Prostate gland (tissue), 2 donors: ENCODE results near the gene COMMD4.

Experiments used
- POLR2A ChIP-seq: fragments of 450-650 bp; IDR thresholded peaks from one replicate; pipeline ENCODE4 v1.6.1; 2016; ENCODE audit warnings: antibody characterized with exemption, mild to moderate bottlenecking
- POLR2AphosphoS5 ChIP-seq: sonication (generic); formaldehyde crosslinking; IDR thresholded peaks from one replicate; pipeline ENCODE4 v1.6.1; 2017; ENCODE audit warnings: antibody characterized with exemption
- TF ChIP-seq, protein P1 (sequence below), 4 experiments: fragments of 200-600 bp in 2 of 4; fragments of 450-650 bp in 2 of 4; sonication (generic) in 2 of 4; IDR thresholded peaks; 1 replicate in 3 of 4; 2 replicates in 1 of 4; pipeline ENCODE4 v1.5.1; 2016 to 2019; ENCODE audit warnings: antibody characterized with exemption in 4 of 4, mild to moderate bottlenecking in 2 of 4, moderate library complexity in 2 of 4

DNA sequence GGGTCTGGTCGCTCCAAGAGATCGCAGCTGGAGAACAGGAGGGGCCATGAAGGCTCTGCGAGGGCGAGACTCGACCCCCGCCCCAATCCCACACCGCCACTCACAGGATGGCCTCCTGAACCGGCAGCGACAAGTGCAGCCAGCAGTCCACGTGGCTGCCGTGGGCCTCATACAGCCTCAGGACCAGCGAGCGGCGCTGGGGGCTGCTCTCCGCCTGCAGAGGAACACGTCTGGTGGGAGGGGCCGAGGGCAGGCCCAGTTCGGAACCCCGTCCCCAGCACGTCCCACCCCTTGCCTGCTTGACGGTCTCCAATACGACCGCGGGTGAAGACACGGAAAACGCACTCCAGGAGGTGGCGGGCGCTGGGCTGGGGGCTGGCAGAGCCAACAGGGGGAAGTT lies 20.1 kb downstream of the COMMD4 start:
- TF ChIP-seq, protein P1, sequence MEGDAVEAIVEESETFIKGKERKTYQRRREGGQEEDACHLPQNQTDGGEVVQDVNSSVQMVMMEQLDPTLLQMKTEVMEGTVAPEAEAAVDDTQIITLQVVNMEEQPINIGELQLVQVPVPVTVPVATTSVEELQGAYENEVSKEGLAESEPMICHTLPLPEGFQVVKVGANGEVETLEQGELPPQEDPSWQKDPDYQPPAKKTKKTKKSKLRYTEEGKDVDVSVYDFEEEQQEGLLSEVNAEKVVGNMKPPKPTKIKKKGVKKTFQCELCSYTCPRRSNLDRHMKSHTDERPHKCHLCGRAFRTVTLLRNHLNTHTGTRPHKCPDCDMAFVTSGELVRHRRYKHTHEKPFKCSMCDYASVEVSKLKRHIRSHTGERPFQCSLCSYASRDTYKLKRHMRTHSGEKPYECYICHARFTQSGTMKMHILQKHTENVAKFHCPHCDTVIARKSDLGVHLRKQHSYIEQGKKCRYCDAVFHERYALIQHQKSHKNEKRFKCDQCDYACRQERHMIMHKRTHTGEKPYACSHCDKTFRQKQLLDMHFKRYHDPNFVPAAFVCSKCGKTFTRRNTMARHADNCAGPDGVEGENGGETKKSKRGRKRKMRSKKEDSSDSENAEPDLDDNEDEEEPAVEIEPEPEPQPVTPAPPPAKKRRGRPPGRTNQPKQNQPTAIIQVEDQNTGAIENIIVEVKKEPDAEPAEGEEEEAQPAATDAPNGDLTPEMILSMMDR (IDR thresholded peaks at IDR 0.05) = no peak
- TF ChIP-seq POLR2AphosphoS5 = no peak
- TF ChIP-seq POLR2A = no peak
